Measurements from ENCODE around the gene FAM209A. TPM values are rescaled to one million over a fixed set of nuclear protein-coding genes. Genes with fewer than 3 reads are reported as not detected.

The FAM209A gene
- total RNA-seq, 1 experiment from 2014 or later = 0.28 TPM

- TF ChIP-seq, protein P1, sequence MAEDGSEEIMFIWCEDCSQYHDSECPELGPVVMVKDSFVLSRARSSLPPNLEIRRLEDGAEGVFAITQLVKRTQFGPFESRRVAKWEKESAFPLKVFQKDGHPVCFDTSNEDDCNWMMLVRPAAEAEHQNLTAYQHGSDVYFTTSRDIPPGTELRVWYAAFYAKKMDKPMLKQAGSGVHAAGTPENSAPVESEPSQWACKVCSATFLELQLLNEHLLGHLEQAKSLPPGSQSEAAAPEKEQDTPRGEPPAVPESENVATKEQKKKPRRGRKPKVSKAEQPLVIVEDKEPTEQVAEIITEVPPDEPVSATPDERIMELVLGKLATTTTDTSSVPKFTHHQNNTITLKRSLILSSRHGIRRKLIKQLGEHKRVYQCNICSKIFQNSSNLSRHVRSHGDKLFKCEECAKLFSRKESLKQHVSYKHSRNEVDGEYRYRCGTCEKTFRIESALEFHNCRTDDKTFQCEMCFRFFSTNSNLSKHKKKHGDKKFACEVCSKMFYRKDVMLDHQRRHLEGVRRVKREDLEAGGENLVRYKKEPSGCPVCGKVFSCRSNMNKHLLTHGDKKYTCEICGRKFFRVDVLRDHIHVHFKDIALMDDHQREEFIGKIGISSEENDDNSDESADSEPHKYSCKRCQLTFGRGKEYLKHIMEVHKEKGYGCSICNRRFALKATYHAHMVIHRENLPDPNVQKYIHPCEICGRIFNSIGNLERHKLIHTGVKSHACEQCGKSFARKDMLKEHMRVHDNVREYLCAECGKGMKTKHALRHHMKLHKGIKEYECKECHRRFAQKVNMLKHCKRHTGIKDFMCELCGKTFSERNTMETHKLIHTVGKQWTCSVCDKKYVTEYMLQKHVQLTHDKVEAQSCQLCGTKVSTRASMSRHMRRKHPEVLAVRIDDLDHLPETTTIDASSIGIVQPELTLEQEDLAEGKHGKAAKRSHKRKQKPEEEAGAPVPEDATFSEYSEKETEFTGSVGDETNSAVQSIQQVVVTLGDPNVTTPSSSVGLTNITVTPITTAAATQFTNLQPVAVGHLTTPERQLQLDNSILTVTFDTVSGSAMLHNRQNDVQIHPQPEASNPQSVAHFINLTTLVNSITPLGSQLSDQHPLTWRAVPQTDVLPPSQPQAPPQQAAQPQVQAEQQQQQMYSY (CRISPR knock-in tag; IDR thresholded peaks at IDR 0.05) = no peak
- TF ChIP-seq SMAD3 (CRISPR knock-in tag; IDR thresholded peaks at IDR 0.05; ENCODE audit: borderline replicate concordance) = no peak
- no peak for TF ChIP-seq ZNF281 (CRISPR knock-in tag; IDR thresholded peaks at IDR 0.05)
- TF ChIP-seq, protein P2, sequence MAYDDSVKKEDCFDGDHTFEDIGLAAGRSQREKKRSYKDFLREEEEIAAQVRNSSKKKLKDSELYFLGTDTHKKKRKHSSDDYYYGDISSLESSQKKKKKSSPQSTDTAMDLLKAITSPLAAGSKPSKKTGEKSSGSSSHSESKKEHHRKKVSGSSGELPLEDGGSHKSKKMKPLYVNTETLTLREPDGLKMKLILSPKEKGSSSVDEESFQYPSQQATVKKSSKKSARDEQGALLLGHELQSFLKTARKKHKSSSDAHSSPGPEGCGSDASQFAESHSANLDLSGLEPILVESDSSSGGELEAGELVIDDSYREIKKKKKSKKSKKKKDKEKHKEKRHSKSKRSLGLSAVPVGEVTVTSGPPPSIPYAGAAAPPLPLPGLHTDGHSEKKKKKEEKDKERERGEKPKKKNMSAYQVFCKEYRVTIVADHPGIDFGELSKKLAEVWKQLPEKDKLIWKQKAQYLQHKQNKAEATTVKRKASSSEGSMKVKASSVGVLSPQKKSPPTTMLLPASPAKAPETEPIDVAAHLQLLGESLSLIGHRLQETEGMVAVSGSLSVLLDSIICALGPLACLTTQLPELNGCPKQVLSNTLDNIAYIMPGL (CRISPR knock-in tag; IDR thresholded peaks at IDR 0.05) = no peak
These were observed 7.9 kb upstream of the FAM209A start (continued) for GRCh38 chr20:56516631-56517030.

DNA sequence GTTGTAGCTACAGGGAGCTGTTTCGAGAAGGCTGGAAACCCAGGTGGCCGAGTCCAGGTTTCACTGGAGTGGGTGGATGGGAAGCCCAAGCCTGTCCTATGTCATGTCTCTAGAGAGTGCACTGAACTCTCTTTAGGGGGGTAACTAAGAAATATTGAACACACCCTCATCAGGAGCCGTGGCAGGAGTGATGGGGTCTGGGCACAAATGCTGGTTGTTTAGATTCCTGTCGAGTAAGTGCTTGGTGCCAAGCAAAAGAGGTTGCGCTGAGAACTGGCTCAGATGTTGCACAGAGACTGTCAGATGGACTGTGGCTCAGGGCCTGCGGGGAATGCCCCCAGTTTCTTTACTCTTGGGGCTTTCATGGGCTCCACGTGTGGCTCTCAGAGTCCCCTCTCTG, 7.3 kb upstream of the FAM209A start:
- peaks cover 8% of the 10 kb centered on the region for H3K27me3 Mint-ChIP-seq (ENCODE audit: low read depth)
- DNase-seq (ENCODE audit: low spot score) = no peak
- ATAC-seq = no peak
- no peak overlapping the region for H3K4me3 Mint-ChIP-seq
- peaks cover 49% of the 10 kb centered on the region for H3K36me3 Mint-ChIP-seq
- H3K27ac Mint-ChIP-seq = no peak overlapping the region
- ChIA-PET CTCF (no interaction called here), POLR2A (no interaction called here)
- no peak for TF ChIP-seq CREB1 (CRISPR knock-in tag; IDR thresholded peaks at IDR 0.05)
- TF ChIP-seq CDX4 (CRISPR knock-in tag; IDR thresholded peaks at IDR 0.05; ENCODE audit: borderline replicate concordance) = no peak
- TF ChIP-seq, protein P3, sequence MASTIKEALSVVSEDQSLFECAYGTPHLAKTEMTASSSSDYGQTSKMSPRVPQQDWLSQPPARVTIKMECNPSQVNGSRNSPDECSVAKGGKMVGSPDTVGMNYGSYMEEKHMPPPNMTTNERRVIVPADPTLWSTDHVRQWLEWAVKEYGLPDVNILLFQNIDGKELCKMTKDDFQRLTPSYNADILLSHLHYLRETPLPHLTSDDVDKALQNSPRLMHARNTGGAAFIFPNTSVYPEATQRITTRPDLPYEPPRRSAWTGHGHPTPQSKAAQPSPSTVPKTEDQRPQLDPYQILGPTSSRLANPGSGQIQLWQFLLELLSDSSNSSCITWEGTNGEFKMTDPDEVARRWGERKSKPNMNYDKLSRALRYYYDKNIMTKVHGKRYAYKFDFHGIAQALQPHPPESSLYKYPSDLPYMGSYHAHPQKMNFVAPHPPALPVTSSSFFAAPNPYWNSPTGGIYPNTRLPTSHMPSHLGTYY (CRISPR knock-in tag; IDR thresholded peaks at IDR 0.05) = no peak
- TF ChIP-seq USF1 (CRISPR knock-in tag; IDR thresholded peaks at IDR 0.05) = no peak
- TF ChIP-seq TEAD4 (CRISPR knock-in tag; IDR thresholded peaks at IDR 0.05) = no peak
- H3K9me3 Mint-ChIP-seq = peaks cover 27% of the 10 kb centered on the region
- H3K4me1 Mint-ChIP-seq = no peaks in the 10 kb centered on the region

DNA sequence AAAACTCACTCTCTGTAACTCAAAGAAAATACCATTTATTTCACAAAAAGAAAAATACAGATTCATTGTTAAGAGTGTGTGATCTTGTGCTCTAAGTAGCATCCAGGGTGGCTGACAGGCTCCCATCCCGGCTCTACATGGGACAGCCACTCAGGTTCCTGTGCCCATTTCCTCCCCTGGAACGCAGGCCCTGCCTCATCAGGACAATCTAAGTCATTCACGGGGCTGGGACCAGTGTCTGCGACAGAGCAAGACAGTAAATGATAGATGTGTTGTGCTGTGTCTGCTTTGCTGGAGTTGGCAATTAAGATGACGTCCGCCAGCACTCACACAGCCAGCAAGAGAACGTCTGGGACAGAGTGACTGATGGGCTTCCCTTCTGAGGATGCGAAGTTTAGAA, 6.9 kb upstream of the FAM209A start:
- ChIA-PET POLR2A (no interaction called here), CTCF (no interaction called here)
- TF ChIP-seq, protein P4, sequence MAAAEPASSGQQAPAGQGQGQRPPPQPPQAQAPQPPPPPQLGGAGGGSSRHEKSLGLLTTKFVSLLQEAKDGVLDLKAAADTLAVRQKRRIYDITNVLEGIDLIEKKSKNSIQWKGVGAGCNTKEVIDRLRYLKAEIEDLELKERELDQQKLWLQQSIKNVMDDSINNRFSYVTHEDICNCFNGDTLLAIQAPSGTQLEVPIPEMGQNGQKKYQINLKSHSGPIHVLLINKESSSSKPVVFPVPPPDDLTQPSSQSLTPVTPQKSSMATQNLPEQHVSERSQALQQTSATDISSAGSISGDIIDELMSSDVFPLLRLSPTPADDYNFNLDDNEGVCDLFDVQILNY (CRISPR knock-in tag; IDR thresholded peaks at IDR 0.05) = no peak
- TF ChIP-seq, protein P5, sequence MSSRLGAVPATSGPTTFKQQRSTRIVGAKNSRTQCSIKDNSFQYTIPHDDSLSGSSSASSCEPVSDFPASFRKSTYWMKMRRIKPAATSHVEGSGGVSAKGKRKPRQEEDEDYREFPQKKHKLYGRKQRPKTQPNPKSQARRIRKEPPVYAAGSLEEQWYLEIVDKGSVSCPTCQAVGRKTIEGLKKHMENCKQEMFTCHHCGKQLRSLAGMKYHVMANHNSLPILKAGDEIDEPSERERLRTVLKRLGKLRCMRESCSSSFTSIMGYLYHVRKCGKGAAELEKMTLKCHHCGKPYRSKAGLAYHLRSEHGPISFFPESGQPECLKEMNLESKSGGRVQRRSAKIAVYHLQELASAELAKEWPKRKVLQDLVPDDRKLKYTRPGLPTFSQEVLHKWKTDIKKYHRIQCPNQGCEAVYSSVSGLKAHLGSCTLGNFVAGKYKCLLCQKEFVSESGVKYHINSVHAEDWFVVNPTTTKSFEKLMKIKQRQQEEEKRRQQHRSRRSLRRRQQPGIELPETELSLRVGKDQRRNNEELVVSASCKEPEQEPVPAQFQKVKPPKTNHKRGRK (CRISPR knock-in tag; IDR thresholded peaks at IDR 0.05; ENCODE audit: borderline replicate concordance) = no peak
- TF ChIP-seq TCF7 (CRISPR knock-in tag; IDR thresholded peaks at IDR 0.05; ENCODE audit: low read depth) (no peak), ZNF232 (CRISPR knock-in tag; IDR thresholded peaks at IDR 0.05) (no peak), ZNF281 (CRISPR knock-in tag; IDR thresholded peaks at IDR 0.05) (no peak), ZNF396 (CRISPR knock-in tag; IDR thresholded peaks at IDR 0.05; ENCODE audit: borderline replicate concordance) (no peak), ZNF263 (CRISPR knock-in tag; IDR thresholded peaks at IDR 0.05; ENCODE audit: low read depth) (no peak), ZNF138 (CRISPR knock-in tag; conservative IDR thresholded peaks at IDR 0.05) (no peak)
- ATAC-seq = no peak
- Mint-ChIP-seq H3K27ac (no peak overlapping the region), H3K4me3 (no peak overlapping the region), H3K36me3 (peaks cover 49% of the 10 kb centered on the region), H3K9me3 (peaks cover 27% of the 10 kb centered on the region), H3K4me1 (no peaks in the 10 kb centered on the region), H3K27me3 (ENCODE audit: low read depth) (peaks cover 8% of the 10 kb centered on the region)
- DNase-seq (ENCODE audit: low spot score) = no peak
